Measurements from ENCODE around the gene SUPT3H. TPM values are rescaled to one million over a fixed set of nuclear protein-coding genes. Genes with fewer than 3 reads are reported as not detected.

Gene SUPT3H
- total RNA-seq, 1 donor from 2014 or later = 16.0 TPM

DNA sequence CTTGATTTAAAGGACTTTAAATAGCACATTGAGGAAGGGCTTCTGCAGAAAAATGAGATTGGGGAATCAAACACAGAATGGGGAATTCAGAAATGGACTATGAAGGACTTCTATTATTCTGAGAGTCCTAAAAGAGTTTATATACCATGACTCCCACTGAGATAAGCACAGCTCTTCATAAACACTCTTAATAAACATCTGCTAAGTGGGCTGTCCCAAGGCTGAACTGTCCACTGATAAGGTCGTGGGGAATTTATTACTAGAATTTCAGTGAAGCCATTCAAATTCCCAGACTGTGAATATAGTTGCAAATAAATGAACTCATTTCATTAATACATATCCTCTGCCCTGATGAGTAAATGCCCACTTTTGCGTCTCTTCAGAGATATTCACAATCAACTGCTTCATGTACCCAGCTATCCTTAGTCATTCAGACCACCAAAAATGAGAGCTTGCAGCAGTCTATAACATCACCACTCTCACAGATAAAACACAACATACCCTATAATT is 517.8 kb downstream of the SUPT3H start:
- DNase-seq = no peak

DNA sequence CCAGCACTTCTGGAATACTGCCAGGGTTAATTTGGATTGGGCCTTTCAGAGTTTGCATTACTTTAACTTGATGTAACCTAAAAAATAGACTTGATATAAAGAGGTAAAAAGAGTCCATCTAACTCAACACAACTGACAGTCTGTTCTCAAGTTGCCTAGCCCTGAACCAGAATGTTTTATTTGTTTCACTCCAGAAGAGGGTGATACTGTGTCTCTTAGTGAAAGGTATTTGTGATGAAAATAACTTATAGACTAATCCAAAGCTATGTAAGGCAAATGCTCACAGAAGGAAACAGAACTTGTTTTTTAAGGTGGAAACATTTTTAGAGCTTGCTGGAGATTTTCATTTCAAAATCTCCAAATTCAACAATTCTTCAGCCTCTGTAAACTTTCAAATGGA is 518.7 kb downstream of the SUPT3H start:
- H3K27ac Mint-ChIP-seq (ENCODE audit: unreplicated experiment) = no peak overlapping the region
- no peak for DNase-seq
- H3K4me1 Mint-ChIP-seq (ENCODE audit: low read depth, unreplicated experiment) = peaks cover 9% of the 10 kb centered on the region
- H3K4me3 Mint-ChIP-seq (ENCODE audit: unreplicated experiment) = no peak overlapping the region
- H3K27me3 Mint-ChIP-seq (ENCODE audit: unreplicated experiment) = no peaks in the 10 kb centered on the region
- H3K36me3 Mint-ChIP-seq (ENCODE audit: unreplicated experiment) = peaks cover 6% of the 10 kb centered on the region
- no peaks in the 10 kb centered on the region for H3K9me3 Mint-ChIP-seq (ENCODE audit: unreplicated experiment)
- TF ChIP-seq, protein P1, sequence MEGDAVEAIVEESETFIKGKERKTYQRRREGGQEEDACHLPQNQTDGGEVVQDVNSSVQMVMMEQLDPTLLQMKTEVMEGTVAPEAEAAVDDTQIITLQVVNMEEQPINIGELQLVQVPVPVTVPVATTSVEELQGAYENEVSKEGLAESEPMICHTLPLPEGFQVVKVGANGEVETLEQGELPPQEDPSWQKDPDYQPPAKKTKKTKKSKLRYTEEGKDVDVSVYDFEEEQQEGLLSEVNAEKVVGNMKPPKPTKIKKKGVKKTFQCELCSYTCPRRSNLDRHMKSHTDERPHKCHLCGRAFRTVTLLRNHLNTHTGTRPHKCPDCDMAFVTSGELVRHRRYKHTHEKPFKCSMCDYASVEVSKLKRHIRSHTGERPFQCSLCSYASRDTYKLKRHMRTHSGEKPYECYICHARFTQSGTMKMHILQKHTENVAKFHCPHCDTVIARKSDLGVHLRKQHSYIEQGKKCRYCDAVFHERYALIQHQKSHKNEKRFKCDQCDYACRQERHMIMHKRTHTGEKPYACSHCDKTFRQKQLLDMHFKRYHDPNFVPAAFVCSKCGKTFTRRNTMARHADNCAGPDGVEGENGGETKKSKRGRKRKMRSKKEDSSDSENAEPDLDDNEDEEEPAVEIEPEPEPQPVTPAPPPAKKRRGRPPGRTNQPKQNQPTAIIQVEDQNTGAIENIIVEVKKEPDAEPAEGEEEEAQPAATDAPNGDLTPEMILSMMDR (IDR thresholded peaks at IDR 0.05; ENCODE audit: partially characterized antibody, unreplicated experiment) = no peak

More for the DNA sequence above, 517.8 kb downstream of the SUPT3H start:
- Mint-ChIP-seq H3K9me3 (ENCODE audit: unreplicated experiment) (peaks cover under 1% of the 10 kb centered on the region), H3K36me3 (ENCODE audit: unreplicated experiment) (peaks cover 8% of the 10 kb centered on the region), H3K4me1 (ENCODE audit: low read depth, unreplicated experiment) (peaks cover 9% of the 10 kb centered on the region), H3K27ac (ENCODE audit: unreplicated experiment) (no peak overlapping the region), H3K4me3 (ENCODE audit: unreplicated experiment) (no peak overlapping the region), H3K27me3 (ENCODE audit: unreplicated experiment) (peaks cover under 1% of the 10 kb centered on the region)
- TF ChIP-seq, protein P1 (IDR thresholded peaks at IDR 0.05; ENCODE audit: partially characterized antibody, unreplicated experiment) = no peak

DNA sequence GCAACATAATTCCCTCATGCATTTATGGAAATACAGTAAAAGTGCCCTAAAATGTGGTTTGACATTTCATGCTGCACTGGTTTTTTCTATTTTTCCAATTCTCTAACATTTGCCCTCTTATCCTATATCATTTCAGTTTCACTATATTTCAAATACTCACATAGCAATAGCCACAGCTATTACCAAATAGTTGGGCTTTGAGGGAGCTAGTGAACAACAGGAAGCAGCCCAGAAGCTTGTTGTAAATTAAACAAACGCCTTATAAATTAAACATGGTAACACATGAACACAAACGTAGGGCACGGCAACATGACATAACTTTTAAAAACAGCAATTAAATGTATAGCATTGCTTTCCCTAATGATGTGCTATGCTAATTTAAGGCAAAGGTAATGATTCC is 521.3 kb downstream of the SUPT3H start:
- H3K4me3 Mint-ChIP-seq (ENCODE audit: unreplicated experiment) = no peak overlapping the region
- H3K36me3 Mint-ChIP-seq (ENCODE audit: unreplicated experiment) = no peaks in the 10 kb centered on the region
- no peaks in the 10 kb centered on the region for H3K27me3 Mint-ChIP-seq (ENCODE audit: unreplicated experiment)
- H3K4me1 Mint-ChIP-seq (ENCODE audit: low read depth, unreplicated experiment) = peaks cover 9% of the 10 kb centered on the region
- TF ChIP-seq, protein P1 (IDR thresholded peaks at IDR 0.05; ENCODE audit: partially characterized antibody, unreplicated experiment) = no peak
- no peaks in the 10 kb centered on the region for H3K9me3 Mint-ChIP-seq (ENCODE audit: unreplicated experiment)
- no peak overlapping the region for H3K27ac Mint-ChIP-seq (ENCODE audit: unreplicated experiment)
- no peak for DNase-seq

DNA sequence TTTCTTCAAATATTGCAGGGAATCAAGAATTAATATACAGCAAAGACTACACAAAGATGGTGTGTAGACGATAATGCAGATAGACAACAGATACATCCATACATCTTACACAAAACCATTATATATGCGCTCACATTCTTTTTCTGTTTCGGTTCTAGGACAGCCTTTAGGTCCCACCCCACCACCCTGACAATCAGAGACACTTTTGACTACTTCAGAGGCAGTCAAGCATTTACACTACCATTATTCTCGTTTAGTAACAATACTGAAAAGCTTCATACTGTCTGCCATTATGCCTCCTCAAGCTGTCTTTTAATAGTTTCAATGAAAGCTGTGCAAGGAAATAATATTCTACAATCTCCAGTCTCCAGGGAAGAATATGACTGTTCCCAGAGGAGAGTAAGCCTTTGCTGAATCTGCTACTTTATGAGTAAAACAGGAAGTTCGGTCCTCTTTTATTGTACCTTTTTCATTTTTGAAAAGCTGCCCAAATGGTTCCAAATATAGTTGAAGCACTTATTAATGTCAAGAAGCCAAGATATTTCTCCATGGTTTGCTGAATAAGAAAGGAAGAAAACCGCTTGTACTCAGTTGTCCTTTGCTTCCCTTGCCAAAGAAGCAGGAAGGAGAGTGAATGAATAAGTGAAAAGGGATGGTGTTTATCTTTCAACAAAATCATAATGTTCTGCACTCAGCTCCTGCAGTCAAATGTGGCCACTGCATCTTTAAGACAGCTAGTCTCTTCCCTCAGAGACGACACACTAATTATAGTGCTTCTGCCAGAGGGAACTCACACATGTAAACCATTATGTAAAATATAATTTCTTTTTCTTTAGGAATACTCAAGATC is 521.9 kb downstream of the SUPT3H start:
- no peaks in the 10 kb centered on the region for H3K9me3 Mint-ChIP-seq (ENCODE audit: unreplicated experiment)
- H3K36me3 Mint-ChIP-seq (ENCODE audit: unreplicated experiment) = no peaks in the 10 kb centered on the region
- H3K4me1 Mint-ChIP-seq (ENCODE audit: low read depth, unreplicated experiment) = peaks cover 9% of the 10 kb centered on the region
- H3K27ac Mint-ChIP-seq (ENCODE audit: unreplicated experiment) = no peak overlapping the region
- H3K4me3 Mint-ChIP-seq (ENCODE audit: unreplicated experiment) = no peak overlapping the region
- H3K27me3 Mint-ChIP-seq (ENCODE audit: unreplicated experiment) = no peaks in the 10 kb centered on the region
- no peak for DNase-seq
- TF ChIP-seq, protein P1 (IDR thresholded peaks at IDR 0.05; ENCODE audit: partially characterized antibody, unreplicated experiment) = no peak
